Coronary artery (tissue), 2 donors: Measurements from ENCODE around the gene IMPG2.

ENCODE experiments used
- DNase-seq: peaks from one replicate; pipeline ENCODE4 v3.0.0-alpha.2; 2017; ENCODE audit warnings: low spot score
- H3K27ac ChIP-seq, 2 donors: fragments of 200-600 bp; sonication (generic); one replicate each; pipeline ENCODE4 v1.5.1; 2016 to 2019
- H3K4me3 ChIP-seq: fragments of 200-600 bp; sonication (generic); 2 replicates; pipeline ENCODE4 v1.5.1; 2016; ENCODE audit warnings: mild to moderate bottlenecking, moderate library complexity
- TF ChIP-seq, protein P1 (sequence below): fragments of 200-600 bp; sonication (generic); IDR thresholded peaks from one replicate; pipeline ENCODE4 v1.5.1; 2019; ENCODE audit warnings: antibody characterized with exemption

The IMPG2 gene

DNA sequence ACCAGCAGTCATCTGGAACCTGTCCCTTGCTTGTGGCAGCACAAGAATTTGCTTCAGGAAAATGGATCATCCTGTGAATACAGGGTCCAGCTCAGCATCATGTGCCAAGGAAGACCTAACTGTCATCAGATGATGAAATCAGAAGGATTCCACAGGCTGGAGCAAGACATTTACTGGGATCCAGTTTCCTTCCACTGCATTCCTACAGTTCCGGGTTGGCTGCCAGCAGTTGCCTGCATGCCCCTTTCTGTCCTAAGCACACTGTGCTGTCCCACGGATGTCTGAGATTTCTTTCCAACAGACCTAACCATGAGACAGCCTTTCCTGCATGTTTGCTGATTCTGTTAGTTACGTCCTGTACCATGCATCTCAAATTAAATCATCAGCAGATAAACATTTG is 140.7 kb downstream of the IMPG2 start:
- H3K4me3 ChIP-seq: no peak overlapping the region
- DNase-seq: no peak
- TF ChIP-seq, protein P1, sequence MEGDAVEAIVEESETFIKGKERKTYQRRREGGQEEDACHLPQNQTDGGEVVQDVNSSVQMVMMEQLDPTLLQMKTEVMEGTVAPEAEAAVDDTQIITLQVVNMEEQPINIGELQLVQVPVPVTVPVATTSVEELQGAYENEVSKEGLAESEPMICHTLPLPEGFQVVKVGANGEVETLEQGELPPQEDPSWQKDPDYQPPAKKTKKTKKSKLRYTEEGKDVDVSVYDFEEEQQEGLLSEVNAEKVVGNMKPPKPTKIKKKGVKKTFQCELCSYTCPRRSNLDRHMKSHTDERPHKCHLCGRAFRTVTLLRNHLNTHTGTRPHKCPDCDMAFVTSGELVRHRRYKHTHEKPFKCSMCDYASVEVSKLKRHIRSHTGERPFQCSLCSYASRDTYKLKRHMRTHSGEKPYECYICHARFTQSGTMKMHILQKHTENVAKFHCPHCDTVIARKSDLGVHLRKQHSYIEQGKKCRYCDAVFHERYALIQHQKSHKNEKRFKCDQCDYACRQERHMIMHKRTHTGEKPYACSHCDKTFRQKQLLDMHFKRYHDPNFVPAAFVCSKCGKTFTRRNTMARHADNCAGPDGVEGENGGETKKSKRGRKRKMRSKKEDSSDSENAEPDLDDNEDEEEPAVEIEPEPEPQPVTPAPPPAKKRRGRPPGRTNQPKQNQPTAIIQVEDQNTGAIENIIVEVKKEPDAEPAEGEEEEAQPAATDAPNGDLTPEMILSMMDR: no peak
- no peak overlapping the region for H3K27ac ChIP-seq

- no peak overlapping the region for H3K27ac ChIP-seq
- H3K4me3 ChIP-seq: no peak overlapping the region
- no peak for DNase-seq
- TF ChIP-seq, protein P1: no peak
Observed at GRCh38 chr3:101177577-101177976, 142.8 kb downstream of the IMPG2 start.
